HG02938 (cell line): Measurements from ENCODE around the gene TIFAB.

Experiments used
- ATAC-seq: cut with Tn5 transposase; IDR thresholded peaks from one replicate; pipeline ENCODE4 v1.9.1; 2021; ENCODE audit warnings: mild to moderate bottlenecking, moderate library complexity; ENCODE audit not compliant: unreplicated experiment

Gene TIFAB

GRCh38 chr5:135444360-135444759 is 7.8 kb downstream of the TIFAB start:
- ATAC-seq, result no peak

GRCh38 chr5:135443161-135443960 is 8.8 kb downstream of the TIFAB start:
- ATAC-seq, result no peak

GRCh38 chr5:135442431-135443160 is 9.6 kb downstream of the TIFAB start:
- ATAC-seq, result no peak

GRCh38 chr5:135441919-135442318 is 10.2 kb downstream of the TIFAB start:
- ATAC-seq, result no peak

GRCh38 chr5:135441350-135441831 is 10.8 kb downstream of the TIFAB start:
- ATAC-seq, result no peak

GRCh38 chr5:135440916-135441315 is 11.2 kb downstream of the TIFAB start:
- no peak for ATAC-seq

- ATAC-seq, result no peak
These were observed 12.6 kb downstream of the TIFAB start for GRCh38 chr5:135439231-135440205.

GRCh38 chr5:135438636-135439221 is 13.4 kb downstream of the TIFAB start:
- no peak for ATAC-seq

- no peak for ATAC-seq
These were observed 14.2 kb downstream of the TIFAB start for GRCh38 chr5:135437796-135438560.

GRCh38 chr5:135437422-135437795 is 14.7 kb downstream of the TIFAB start:
- no peak for ATAC-seq

- ATAC-seq, result no peak
These were observed 15.2 kb downstream of the TIFAB start for GRCh38 chr5:135436951-135437418.

GRCh38 chr5:135435467-135436330 is 16.5 kb downstream of the TIFAB start:
- ATAC-seq, result no peak

GRCh38 chr5:135434591-135435466 is 17.3 kb downstream of the TIFAB start:
- ATAC-seq, result no peak

- no peak for ATAC-seq
These were observed 18.3 kb downstream of the TIFAB start for GRCh38 chr5:135433681-135434426.

GRCh38 chr5:135432113-135432512 is 20.0 kb downstream of the TIFAB start:
- no peak for ATAC-seq

- ATAC-seq, result no peak
These were observed 22.1 kb downstream of the TIFAB start for GRCh38 chr5:135430135-135430437.
